Brain pericyte (primary cell): ENCODE measurements around the gene UBA1.

Source experiments
- DNase-seq: peaks from one replicate; pipeline ENCODE4 v3.0.0-alpha.2; 2012; ENCODE audit warnings: low read depth, low spot score

Gene UBA1

GRCh38 chrX:47169726-47170515 is 23.7 kb upstream of the UBA1 start:
- DNase-seq = no peak

- DNase-seq = no peak
Observed at GRCh38 chrX:47170861-47171692, 22.6 kb upstream of the UBA1 start.

- no peak for DNase-seq
Observed at GRCh38 chrX:47171996-47172395, 21.6 kb upstream of the UBA1 start.

- no peak for DNase-seq
Observed at GRCh38 chrX:47172549-47172948, 21.1 kb upstream of the UBA1 start.

- no peak for DNase-seq
Observed at GRCh38 chrX:47172971-47173792, 20.4 kb upstream of the UBA1 start.

DNA sequence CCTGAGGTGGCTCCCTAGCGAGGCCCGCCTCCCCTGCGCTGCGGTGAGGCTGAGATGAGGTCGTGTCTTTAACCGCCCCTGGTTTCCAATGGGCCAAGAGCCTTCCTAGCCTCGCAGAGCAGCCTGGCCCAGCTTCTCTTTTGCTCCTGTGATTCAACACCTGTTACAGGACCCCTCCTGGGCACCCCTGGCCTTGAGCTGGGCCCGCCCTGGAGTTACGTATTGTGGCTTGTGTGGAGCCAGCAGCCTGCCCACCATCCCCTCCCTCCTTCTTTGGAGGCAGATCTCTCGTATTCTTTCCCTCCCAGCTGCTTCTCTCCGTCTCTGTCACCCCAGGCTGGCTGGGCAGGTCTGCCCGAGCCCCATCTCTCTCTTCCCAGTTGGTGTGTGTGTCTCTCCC is 19.3 kb upstream of the UBA1 start:
- DNase-seq = no peak

GRCh38 chrX:47174846-47175587 is 18.6 kb upstream of the UBA1 start:
- no peak for DNase-seq

- DNase-seq = no peak
Observed at GRCh38 chrX:47175588-47175980, 18.0 kb upstream of the UBA1 start.

- DNase-seq = no peak
Observed at GRCh38 chrX:47176101-47176740, 17.4 kb upstream of the UBA1 start.

GRCh38 chrX:47177079-47177478 is 16.6 kb upstream of the UBA1 start:
- no peak for DNase-seq

DNA sequence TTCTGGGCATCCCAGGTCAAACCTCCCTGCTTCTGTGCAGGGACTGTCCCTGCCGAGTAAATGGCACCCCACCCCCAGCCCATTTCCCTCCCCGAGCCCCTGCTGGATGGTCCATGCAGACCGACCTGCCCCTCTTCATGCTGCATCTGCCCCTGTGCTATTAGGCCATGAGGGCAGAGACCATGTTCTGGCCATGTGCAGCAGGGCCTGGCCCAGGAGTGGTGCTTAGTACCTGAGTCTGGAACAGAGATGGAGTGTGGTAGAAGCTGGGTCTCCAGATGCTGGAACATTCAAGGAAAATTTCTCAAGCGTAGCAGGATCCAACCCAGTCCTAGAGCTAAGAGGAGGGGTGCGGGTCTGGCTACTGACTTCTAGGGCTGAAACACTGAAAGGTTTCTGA is 15.3 kb upstream of the UBA1 start:
- DNase-seq = no peak

DNA sequence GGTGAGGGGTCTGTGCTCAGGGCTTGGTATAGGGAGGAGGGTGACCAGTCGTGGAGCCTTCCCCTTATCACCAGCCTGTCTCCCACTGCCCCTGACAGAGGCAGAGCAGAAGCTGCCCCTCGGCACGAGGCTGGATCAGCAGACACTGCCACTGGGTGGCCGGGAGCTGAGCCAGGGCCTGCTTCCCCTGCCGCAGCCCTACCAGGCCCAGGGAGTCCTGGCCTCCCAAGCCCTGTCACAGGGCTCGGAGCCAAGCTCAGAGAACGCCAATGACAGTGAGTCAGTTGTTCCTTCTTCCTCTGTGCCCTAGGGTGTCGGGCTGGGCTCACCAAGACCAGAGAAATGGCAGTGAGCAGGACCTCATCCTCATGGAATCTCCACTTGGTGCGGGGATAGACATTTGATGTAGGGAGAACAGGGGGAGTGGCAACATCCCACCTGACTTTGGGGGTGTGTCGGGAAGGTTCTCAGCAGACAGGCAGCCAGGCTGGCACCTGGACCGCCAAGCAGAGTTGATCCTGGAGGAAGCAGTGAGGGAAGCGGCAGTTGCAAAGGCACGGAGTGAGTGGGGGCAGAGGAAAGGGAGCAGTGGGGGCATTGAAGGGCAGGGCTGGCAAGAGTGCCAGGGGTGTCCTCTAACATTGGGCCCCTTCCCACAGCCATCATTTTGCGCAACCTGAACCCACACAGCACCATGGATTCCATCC is 14.3 kb upstream of the UBA1 start:
- no peak for DNase-seq

GRCh38 chrX:47179928-47180255 is 13.7 kb upstream of the UBA1 start:
- DNase-seq = no peak

DNA sequence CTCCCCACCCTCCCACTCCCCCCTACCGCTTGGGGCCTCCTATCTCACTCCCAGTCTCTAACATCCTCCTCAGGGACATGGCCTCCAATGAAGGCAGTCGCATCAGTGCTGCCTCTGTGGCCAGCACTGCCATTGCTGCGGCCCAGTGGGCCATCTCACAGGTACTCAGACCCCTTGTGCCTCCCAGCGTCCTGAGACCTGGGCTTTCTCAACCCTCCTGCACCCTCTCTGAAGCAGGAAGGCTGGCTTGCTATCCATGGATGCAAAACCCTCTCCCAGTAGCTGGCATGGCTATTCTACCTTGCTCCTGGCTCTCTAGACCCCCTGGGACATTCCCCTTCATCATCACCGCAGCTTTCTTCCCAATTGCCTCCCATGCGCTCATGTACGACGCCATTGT is 13.3 kb upstream of the UBA1 start:
- DNase-seq = no peak

GRCh38 chrX:47181301-47181700 is 12.3 kb upstream of the UBA1 start:
- no peak for DNase-seq

GRCh38 chrX:47182106-47182700 is 11.4 kb upstream of the UBA1 start:
- no peak for DNase-seq

DNA sequence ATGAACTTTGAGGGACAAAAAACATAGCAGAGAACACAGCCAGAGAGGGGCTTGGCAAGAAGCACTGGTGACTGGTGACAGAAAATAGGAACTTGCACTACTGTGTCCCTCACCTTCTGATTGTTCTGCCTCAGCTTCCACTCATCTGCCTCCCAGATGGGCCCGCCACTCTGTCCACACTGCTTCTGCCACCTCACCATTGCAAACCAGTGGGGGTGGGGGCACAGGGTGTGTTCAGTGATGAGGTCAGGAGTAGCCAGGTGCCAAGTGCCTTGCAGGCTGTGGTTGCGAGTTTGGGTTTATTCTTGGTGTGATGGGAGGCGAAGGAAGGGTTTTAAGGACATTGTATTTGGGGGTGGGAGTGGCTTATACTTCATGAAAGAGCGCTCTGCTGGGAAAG is 9.1 kb upstream of the UBA1 start:
- DNase-seq = no peak

GRCh38 chrX:47185241-47185640 is 8.4 kb upstream of the UBA1 start:
- no peak for DNase-seq

- DNase-seq = no peak
Observed at GRCh38 chrX:47186096-47186740, 7.4 kb upstream of the UBA1 start.
